ENCODE measurements around the gene USP5. TPM values are rescaled to one million over a fixed set of nuclear protein-coding genes. Genes with fewer than 3 reads are reported as not detected.
"Not testable (repeated sequence)": the region's sequence is repeated elsewhere in the genome, so short reads cannot be mapped to it uniquely, and the experiment has no call there.

Gene USP5
- total RNA-seq, 1 donor from 2014 or later: 66.2 TPM

GRCh38 chr12:6855322-6855721 lies 3.4 kb downstream of the USP5 start:
- intact Hi-C loops (cut with micrococcal nuclease): no loop called here
- ATAC-seq (no peak), DNase-seq (peak; percentile 10)

DNA sequence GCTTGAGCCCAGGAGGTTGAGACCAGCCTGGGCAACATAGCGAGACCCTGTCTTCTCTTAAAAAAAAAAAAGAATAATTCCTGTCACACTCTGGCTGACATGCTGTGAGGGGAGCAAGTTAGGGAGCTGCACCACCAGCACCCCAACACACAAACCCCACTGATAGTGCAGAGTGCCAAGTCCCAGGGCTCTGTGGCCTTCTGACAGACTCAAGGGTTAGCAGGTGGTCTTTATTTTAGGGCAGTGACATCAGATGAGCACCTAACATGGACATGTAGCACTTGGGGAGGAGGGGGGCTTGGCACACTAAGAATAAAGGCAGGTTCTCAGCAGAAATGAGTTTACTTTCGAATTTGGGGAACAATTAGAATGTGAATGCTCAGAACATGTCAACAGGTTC lies 6.8 kb downstream of the USP5 start:
- no peak for DNase-seq
- ATAC-seq: no peak
- intact Hi-C loops (cut with micrococcal nuclease): no loop called here

DNA sequence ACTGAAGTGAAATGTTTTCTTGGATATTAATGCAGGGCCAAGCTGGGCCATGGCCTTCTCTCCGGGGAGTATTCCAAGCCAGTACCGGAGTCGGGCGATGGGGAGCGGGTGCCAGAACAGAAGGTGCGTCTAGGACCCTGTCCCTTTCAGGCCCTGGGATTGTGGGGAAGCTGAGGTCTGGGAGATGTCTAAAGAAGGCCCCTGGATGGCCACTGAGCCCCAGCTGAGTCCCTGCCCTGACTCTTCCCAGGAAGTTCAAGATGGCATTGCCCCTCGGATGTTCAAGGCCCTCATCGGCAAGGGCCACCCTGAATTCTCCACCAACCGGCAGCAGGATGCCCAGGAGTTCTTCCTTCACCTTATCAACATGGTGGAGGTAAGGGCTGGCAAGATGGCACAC lies 8.2 kb downstream of the USP5 start:
- DNase-seq: no peak
- ATAC-seq: no peak
- intact Hi-C loops (cut with micrococcal nuclease): no loop called here

DNA sequence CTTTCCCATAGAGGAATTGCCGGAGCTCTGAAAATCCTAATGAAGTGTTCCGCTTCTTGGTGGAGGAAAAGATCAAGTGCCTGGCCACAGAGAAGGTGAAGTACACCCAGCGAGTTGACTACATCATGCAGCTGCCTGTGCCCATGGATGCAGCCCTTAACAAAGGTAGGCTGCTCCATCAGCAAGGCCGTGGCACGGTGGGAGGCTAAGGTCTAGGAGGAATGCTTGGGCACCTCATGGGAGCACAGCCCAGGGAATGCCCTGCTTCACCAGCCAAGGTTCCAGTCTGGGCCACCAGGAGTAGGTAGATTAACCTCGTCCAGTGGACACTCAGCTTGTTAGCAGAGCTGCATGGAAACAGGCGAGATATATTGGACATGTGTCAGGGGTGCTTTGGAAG lies 9.0 kb downstream of the USP5 start:
- ATAC-seq (no peak), DNase-seq (no peak)
- intact Hi-C loops (cut with micrococcal nuclease): no loop called here

DNA sequence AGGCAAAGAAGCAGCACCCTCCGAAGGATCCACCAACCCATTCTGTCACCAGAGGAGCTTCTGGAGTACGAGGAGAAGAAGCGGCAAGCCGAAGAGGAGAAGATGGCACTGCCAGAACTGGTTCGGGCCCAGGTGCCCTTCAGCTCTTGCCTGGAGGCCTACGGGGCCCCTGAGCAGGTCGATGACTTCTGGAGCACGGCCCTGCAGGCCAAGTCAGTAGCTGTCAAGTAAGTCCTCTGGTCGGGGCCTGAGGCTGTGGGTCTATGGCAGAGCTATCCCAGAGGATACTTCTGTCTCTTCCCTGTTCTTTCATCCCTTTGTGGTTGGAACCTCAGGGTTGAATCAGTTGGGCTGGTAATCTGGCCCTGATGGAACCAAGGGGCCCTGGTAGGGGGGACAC lies 9.4 kb downstream of the USP5 start:
- intact Hi-C loops (cut with micrococcal nuclease): no loop called here
- ATAC-seq: no peak

DNA sequence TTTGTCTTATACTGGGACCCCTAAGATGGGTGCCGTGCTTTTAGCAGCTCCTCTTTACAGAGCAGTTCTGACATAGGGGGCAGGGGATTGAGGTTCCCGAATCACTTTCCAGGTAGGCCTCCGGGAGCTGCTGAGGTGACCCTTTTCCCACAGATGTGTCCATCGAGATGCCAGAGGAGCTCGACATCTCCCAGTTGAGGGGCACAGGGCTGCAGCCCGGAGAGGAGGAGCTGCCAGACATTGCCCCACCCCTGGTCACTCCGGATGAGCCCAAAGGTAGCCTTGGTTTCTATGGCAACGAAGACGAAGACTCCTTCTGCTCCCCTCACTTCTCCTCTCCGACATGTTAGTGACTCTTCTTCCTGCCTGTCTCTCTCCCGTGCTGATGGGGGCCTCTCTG lies 11.1 kb downstream of the USP5 start:
- no peak for DNase-seq
- intact Hi-C loops (cut with micrococcal nuclease): no loop called here
- no peak for ATAC-seq

More for the DNA sequence above, 9.4 kb downstream of the USP5 start:
- no peak for DNase-seq

GRCh38 chr12:6863586-6864321 lies 11.8 kb downstream of the USP5 start:
- ATAC-seq: no peak
- intact Hi-C loops (cut with micrococcal nuclease): no loop called here
- DNase-seq: no peak

DNA sequence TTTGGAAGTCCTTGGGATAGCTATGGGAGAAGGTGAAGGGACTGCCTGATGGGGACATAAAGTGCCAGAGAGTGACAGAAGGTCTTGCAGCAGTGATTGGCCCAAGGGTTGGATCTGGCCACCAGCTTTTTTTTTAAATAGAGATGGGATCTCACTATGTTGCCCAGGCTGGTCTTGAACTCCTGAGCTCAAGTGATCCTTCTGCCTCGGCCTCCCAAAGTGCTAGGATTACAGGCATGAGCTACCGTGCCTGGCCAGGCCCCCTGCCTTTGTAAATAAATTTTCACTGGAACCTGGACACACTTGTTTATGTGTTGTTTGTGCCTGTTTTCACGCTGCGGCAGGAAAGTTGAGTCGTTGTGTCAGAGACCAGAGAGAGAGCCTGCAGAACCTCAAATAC lies 13.4 kb downstream of the USP5 start:
- ATAC-seq; intact Hi-C loops (cut with micrococcal nuclease); DNase-seq: not testable (repeated sequence)

DNA sequence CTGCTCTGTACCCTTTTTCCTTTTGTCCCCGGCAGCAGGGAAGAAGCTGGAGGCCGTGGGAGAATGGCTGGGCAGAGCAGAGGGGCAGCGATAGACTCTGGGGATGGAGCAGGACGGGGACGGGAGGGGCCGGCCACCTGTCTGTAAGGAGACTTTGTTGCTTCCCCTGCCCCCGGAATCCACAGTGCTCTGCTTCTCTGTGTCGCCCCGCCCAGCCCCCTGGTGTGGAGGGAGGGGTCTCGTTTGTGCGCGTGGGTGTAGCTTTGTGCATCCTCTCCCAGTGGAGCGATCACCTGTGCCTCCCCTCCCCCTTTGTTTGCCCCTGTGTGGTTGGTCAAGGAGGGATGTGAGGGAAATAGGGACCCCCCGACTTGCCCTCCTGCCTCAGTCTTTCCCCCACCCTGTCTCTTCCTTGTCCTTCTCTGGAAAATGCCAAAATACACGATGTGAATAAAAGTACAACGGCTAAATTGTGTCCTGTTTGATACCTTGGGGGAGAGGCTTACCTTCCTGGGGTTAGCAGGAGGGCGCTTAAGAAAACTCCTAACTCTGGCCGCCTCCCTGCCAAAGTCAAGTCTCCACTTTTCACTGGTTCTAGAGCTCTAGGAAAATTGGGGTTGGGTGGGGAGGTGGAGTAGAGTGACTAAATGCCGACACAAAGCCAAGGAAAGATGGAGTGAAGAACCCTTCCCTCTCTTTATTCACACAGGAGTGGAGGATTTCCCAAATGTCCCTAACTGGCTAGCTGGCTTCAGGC lies 14.4 kb downstream of the USP5 start:
- intact Hi-C loops (cut with micrococcal nuclease): no loop called here
- DNase-seq: no peak
- ATAC-seq: no peak

- no peak for DNase-seq
- intact Hi-C loops (cut with micrococcal nuclease): no loop called here
- peak; percentile 4 for ATAC-seq
Observed at GRCh38 chr12:6866920-6867412, 15.0 kb downstream of the USP5 start.

- intact Hi-C loops (cut with micrococcal nuclease): no loop called here
- DNase-seq: peak; percentile 91
- peak; percentile 85 for ATAC-seq
Observed at GRCh38 chr12:6867413-6868210, 15.7 kb downstream of the USP5 start, which contains the start of gene TPI1. Gene TPI1, plus strand, starts transcription at chr12:6867531. Its CDS starts 36 bp downstream, at chr12:6867567.

DNA sequence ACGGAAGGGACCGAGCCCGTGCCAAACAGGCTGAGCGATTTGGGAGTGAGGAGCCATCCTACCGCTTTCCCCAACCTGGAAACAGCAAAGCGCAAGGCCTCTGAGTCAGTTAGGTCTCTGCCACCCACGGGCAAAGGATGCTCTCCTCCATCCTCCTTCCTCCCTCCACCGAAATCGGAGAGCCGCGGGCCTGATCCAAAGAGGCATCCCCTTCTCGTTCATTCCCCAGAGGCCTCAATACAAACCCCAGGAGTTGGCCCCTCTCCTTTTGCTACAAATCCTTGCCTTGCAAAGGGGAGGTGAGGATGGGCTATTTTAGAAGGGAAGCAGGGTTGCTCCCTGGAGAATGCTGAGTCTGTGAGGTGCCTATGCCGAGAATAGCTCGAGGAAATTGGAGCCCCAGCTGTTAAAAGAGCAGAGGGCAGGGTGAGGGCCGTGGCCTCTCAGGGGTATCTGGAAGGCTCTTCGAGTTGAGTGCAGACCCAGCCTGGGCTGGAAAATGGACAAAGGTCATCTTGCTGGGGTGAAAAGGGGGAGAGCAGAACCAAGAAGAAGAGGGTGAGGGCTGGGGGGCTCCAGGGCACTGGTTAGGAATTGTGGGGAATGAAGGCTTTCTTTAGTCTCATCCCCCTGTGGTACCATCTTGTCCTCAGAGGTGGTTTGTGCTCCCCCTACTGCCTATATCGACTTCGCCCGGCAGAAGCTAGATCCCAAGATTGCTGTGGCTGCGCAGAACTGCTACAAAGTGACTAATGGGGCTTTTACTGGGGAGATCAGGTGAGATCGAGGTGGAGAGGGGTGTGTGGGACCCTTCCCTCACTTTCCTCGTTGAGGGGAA lies 16.5 kb downstream of the USP5 start:
- intact Hi-C loops (cut with micrococcal nuclease): no loop called here
- DNase-seq (no peak), ATAC-seq (no peak)

GRCh38 chr12:6869049-6870021 lies 17.4 kb downstream of the USP5 start:
- DNase-seq (peak; percentile 78), ATAC-seq (peak; percentile 3)
- intact Hi-C loops (cut with micrococcal nuclease): no loop called here

DNA sequence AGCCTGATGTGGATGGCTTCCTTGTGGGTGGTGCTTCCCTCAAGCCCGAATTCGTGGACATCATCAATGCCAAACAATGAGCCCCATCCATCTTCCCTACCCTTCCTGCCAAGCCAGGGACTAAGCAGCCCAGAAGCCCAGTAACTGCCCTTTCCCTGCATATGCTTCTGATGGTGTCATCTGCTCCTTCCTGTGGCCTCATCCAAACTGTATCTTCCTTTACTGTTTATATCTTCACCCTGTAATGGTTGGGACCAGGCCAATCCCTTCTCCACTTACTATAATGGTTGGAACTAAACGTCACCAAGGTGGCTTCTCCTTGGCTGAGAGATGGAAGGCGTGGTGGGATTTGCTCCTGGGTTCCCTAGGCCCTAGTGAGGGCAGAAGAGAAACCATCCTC lies 18.4 kb downstream of the USP5 start:
- DNase-seq; intact Hi-C loops (cut with micrococcal nuclease); ATAC-seq: not testable (repeated sequence)

DNA sequence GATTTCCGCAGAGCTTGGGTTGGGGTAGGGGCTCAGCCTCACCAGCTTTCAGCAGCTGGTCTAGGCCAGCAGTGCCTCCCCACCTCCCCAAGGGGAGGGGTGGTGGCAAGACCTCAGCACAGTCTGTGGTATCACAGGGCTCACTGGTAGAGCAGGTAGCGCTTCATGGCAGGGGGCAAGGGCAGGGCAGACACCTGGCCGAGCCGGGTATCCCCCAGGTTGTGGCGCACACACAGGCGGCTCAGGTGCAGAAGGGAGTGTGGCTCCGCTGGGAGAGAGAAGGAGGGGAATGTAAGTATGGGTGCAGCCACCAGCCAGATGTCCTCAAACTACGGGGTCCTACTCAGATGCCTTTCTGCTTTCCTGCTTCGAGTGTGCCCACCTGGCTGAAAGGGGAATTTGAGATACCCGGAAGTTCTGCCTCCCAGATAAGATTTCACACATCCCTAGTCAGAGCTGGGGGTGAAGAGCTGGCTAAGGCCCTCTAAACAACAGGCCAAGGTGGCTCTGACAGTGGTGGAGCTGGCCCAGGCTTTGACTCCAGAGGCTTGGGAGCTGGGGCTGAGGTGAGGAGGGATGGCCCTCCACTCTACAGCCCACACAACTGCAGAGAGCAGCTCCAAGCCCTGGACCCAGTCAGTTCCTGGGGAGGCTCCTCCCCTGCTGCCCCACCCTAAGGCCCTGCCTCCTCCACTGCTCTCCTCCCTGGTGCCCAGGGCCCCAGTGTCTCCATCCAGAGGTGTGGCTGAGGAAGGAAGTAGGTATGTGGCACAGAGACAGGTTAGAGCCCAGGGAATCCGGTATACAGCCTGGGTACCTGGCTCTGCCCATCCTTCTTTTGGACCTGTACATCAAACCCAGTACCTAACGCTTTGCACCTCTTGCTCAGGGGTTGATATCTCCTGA lies 19.4 kb downstream of the USP5 start:
- no peak for ATAC-seq
- intact Hi-C loops (cut with micrococcal nuclease): no loop called here
- DNase-seq: peak; percentile 46

All from left ventricle myocardium superior (tissue), 1 donor.